SK-N-MC (cell line): ENCODE measurements around the gene NTNG1.

Source experiments
- EZH2 ChIP-seq: fragments of 200-600 bp; sonication (generic); IDR thresholded peaks from one replicate; pipeline ENCODE4 v1.6.1; 2017; ENCODE audit warnings: antibody characterized with exemption
- FOXP2 ChIP-seq: optimal IDR thresholded peaks from 2 replicates; pipeline ENCODE3; 2011; ENCODE audit warnings: mild to moderate bottlenecking, moderate library complexity; ENCODE audit not compliant: insufficient read depth; ENCODE audit errors: extremely low read length, control extremely low read depth
- POLR2AphosphoS5 ChIP-seq: IDR thresholded peaks from 2 replicates; pipeline ENCODE4 v1.6.1; 2012; ENCODE audit warnings: mild to moderate bottlenecking, low read depth, low read length, borderline replicate concordance

GRCh38 chr1:107098961-107099360 lies 41.9 kb upstream of the NTNG1 start:
- no peak for TF ChIP-seq FOXP2
- TF ChIP-seq EZH2 = no peak
- no peak for TF ChIP-seq POLR2AphosphoS5
